CD8-positive, alpha-beta memory T cell (primary cell): Measurements from ENCODE around the gene PHC2. TPM values are rescaled to one million over a fixed set of nuclear protein-coding genes. Genes with fewer than 3 reads are reported as not detected.

Experiments used
- CTCF ChIA-PET: fragments of 350-600 bp; sonication (Branson Sonifier 250); formaldehyde crosslinking; loops from one replicate; lab custom pipeline; 2021; ENCODE audit warnings: antibody characterized with exemption; lab: Charles Lee
- POLR2A ChIA-PET: fragments of 350-600 bp; sonication (Branson Sonifier 250); formaldehyde crosslinking; loops from one replicate; lab custom pipeline; 2021; ENCODE audit warnings: antibody characterized with exemption; lab: Charles Lee
- DNase-seq, 5 donors: peaks; one replicate each; pipeline versions ENCODE4 v3.0.0 to v3.0.0-alpha.2; 2020 to 2022; ENCODE audit warnings: mixed read lengths in 1 of 5
- H3K27ac ChIP-seq: one replicate; pipeline ENCODE4 v1.7.0; 2013; ENCODE audit warnings: low read depth, mild to moderate bottlenecking, low read length, moderate library complexity
- H3K27me3 ChIP-seq: 2 replicates; pipeline ENCODE4 v1.7.0; 2013; ENCODE audit warnings: low read length, mild to moderate bottlenecking; ENCODE audit not compliant: insufficient read depth, poor library complexity, severe bottlenecking
- H3K36me3 ChIP-seq: 2 replicates; pipeline ENCODE4 v1.7.0; 2013; ENCODE audit warnings: mild to moderate bottlenecking, low read length, moderate library complexity; ENCODE audit not compliant: insufficient read depth
- H3K4me1 ChIP-seq: 2 replicates; pipeline ENCODE4 v1.7.0; 2013; ENCODE audit warnings: mild to moderate bottlenecking, low read length, moderate library complexity; ENCODE audit not compliant: insufficient read depth
- H3K4me3 ChIP-seq: 2 replicates; pipeline ENCODE4 v1.7.0; 2013; ENCODE audit warnings: mild to moderate bottlenecking, low read length
- H3K9me3 ChIP-seq: 2 replicates; pipeline ENCODE4 v1.7.0; 2013; ENCODE audit warnings: mild to moderate bottlenecking, low read length
- H3K27ac Mint-ChIP-seq, 8 donors: one replicate each; pipeline ENCODE4 v1.8.0; 2020 to 2021; ENCODE audit warnings: mixed read lengths in 8 of 8, mild to moderate bottlenecking in 6 of 8, inconsistent platforms in 3 of 8, moderate library complexity in 3 of 8
- H3K27me3 Mint-ChIP-seq, 2 donors: one replicate each; pipeline ENCODE4 v1.8.0; 2020 to 2021; ENCODE audit warnings: mixed read lengths in 2 of 2, mild to moderate bottlenecking in 1 of 2, moderate library complexity in 1 of 2
- H3K36me3 Mint-ChIP-seq, 3 donors: one replicate each; pipeline ENCODE4 v1.8.0; 2020 to 2021; ENCODE audit warnings: mixed read lengths in 3 of 3, inconsistent platforms in 1 of 3, mild to moderate bottlenecking in 1 of 3
- H3K4me1 Mint-ChIP-seq, 3 donors: one replicate each; pipeline ENCODE4 v1.8.0; 2020 to 2021; ENCODE audit warnings: mixed read lengths in 3 of 3, inconsistent platforms in 1 of 3, mild to moderate bottlenecking in 1 of 3
- H3K4me3 Mint-ChIP-seq, 7 donors: one replicate each; pipeline ENCODE4 v1.8.0; 2020 to 2021; ENCODE audit warnings: mixed read lengths in 7 of 7, mild to moderate bottlenecking in 6 of 7, moderate library complexity in 4 of 7, inconsistent platforms in 2 of 7
- H3K9me3 Mint-ChIP-seq, 5 donors: one replicate each; pipeline ENCODE4 v1.8.0; 2020 to 2022; ENCODE audit warnings: mixed read lengths in 5 of 5, mild to moderate bottlenecking in 3 of 5, moderate library complexity in 2 of 5, inconsistent platforms in 1 of 5
- polyA plus RNA-seq: library from polyadenylated mRNA; unstranded; fragments of 300-500 nt; fragmentation: Illumina TruSeq; gene quantifications from one replicate; pipeline ENCODE4 v1.2.3, GENCODE V29; 2021
- total RNA-seq, 2 experiments: library from RNA; stranded (reverse); gene quantifications; one replicate each; pipeline ENCODE4 v1.2.3, GENCODE V29; 2021

The PHC2 gene
- total and polyA plus RNA-seq, 3 experiments from 2014 or later: 25.5 to 34.2 (median 25.8) TPM

- H3K4me1 Mint-ChIP-seq: peaks cover 27 to 34% (median 33%) of the 10 kb centered on the region in 3 donors
- H3K4me3 Mint-ChIP-seq: no peak overlapping the region
- H3K36me3 Mint-ChIP-seq: no peaks in the 10 kb centered on the region
- Histone ChIP-seq H3K27ac (no peak overlapping the region), H3K27me3 (no peaks in the 10 kb centered on the region), H3K9me3 (no peaks in the 10 kb centered on the region), H3K36me3 (no peaks in the 10 kb centered on the region), H3K4me1 (peaks cover 15% of the 10 kb centered on the region), H3K4me3 (no peak overlapping the region)
- no peak overlapping the region for H3K27ac Mint-ChIP-seq
- POLR2A ChIA-PET: no interaction called here
- H3K27me3 Mint-ChIP-seq: no peaks in the 10 kb centered on the region
- no peak for DNase-seq
- H3K9me3 Mint-ChIP-seq: no peaks in the 10 kb centered on the region
- CTCF ChIA-PET: interaction anchor here (1.3 kb wide), 1 partner anchor 173 kb away, joined by 5 read pairs; no protein-coding TSS in a partner anchor
Measured at GRCh38 chr1:33468967-33469366, 38.1 kb upstream of the PHC2 start.

DNA sequence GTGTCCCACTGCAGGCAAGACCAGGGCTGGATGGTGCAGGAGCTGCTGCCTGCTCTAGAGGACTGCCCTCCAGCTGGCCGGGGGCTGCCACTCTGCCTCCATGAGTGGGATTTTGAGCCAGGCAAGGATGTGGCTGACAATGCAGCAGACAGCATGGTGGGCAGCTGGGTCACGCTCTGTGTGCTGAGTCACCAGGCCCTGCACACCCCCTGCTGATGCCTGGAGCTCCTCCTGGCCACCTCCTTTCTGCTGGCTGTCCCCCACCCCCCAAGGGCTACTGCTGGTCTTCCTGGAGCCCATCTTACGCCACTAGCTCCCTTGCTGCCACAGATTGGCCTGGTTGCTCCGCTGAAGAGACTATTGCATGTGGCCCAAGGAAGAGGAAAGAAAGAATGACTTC, 37.6 kb upstream of the PHC2 start:
- Mint-ChIP-seq H3K27ac (peak overlapping the region in 1 of 8 donors; percentile 85), H3K27me3 (no peaks in the 10 kb centered on the region)
- H3K27me3 ChIP-seq: no peaks in the 10 kb centered on the region

GRCh38 chr1:33468011-33468410, 37.1 kb upstream of the PHC2 start:
- Histone ChIP-seq H3K27ac (no peak overlapping the region), H3K4me1 (peaks cover 13% of the 10 kb centered on the region), H3K9me3 (no peaks in the 10 kb centered on the region), H3K27me3 (no peaks in the 10 kb centered on the region), H3K36me3 (no peaks in the 10 kb centered on the region), H3K4me3 (no peak overlapping the region)
- H3K4me3 Mint-ChIP-seq: no peak overlapping the region
- no peaks in the 10 kb centered on the region for H3K9me3 Mint-ChIP-seq
- POLR2A ChIA-PET: no interaction called here
- no peak overlapping the region for H3K27ac Mint-ChIP-seq
- no peak for DNase-seq
- H3K4me1 Mint-ChIP-seq: peaks cover 20 to 26% (median 26%) of the 10 kb centered on the region in 3 donors
- no peaks in the 10 kb centered on the region for H3K27me3 Mint-ChIP-seq
- CTCF ChIA-PET: interaction anchor here (1.5 kb wide), 1 partner anchor 172 kb away, joined by 5 read pairs; no protein-coding TSS in a partner anchor
- no peaks in the 10 kb centered on the region for H3K36me3 Mint-ChIP-seq

More for the DNA sequence above, 37.6 kb upstream of the PHC2 start:
- Histone ChIP-seq H3K9me3 (no peaks in the 10 kb centered on the region), H3K4me3 (no peak overlapping the region), H3K36me3 (no peaks in the 10 kb centered on the region), H3K4me1 (peaks cover 15% of the 10 kb centered on the region), H3K27ac (no peak overlapping the region)
- Mint-ChIP-seq H3K36me3 (no peaks in the 10 kb centered on the region), H3K9me3 (no peaks in the 10 kb centered on the region), H3K4me3 (no peak overlapping the region), H3K4me1 (peaks cover 25 to 31% (median 31%) of the 10 kb centered on the region in 3 donors)
- no peak for DNase-seq
- ChIA-PET CTCF (interaction anchor here (1.3 to 1.5 kb wide), 2 partner anchors 173 kb away, joined by 5 read pairs; no protein-coding TSS in a partner anchor), POLR2A (no interaction called here)

GRCh38 chr1:33466159-33466558, 35.3 kb upstream of the PHC2 start:
- Mint-ChIP-seq H3K4me1 (peaks cover 5 to 8% (median 8%) of the 10 kb centered on the region in 3 donors), H3K27ac (no peak overlapping the region), H3K9me3 (no peaks in the 10 kb centered on the region), H3K27me3 (peaks cover 0 to 1% of the 10 kb centered on the region in 2 donors), H3K36me3 (no peaks in the 10 kb centered on the region), H3K4me3 (no peak overlapping the region)
- Histone ChIP-seq H3K27me3 (no peaks in the 10 kb centered on the region), H3K4me3 (no peak overlapping the region), H3K9me3 (no peaks in the 10 kb centered on the region), H3K4me1 (no peaks in the 10 kb centered on the region), H3K36me3 (no peaks in the 10 kb centered on the region), H3K27ac (no peak overlapping the region)
- no peak for DNase-seq
- ChIA-PET CTCF (interaction anchor here (1.2 kb wide), 1 partner anchor 8 kb away, joined by 3 read pairs; no protein-coding TSS in a partner anchor), POLR2A (no interaction called here)

DNA sequence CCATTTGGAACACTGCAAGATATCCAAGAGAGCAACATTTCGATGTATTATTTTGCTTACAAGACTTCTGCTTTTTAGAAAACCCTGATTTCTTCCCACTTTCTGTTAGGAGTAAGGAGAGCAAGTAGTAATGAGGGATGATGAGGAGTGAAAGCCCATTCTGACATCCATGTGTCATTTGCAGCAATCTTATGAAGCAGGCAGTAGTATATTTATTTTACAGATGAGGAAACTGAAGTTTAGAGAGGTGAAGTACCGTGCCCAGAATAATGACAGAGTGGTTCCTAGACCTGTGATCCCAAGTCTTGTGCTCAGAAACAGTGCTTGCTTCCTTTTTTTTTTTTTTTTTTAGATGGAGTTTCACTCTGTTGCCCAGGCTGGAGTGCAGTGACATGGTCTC, 34.4 kb upstream of the PHC2 start:
- Mint-ChIP-seq H3K36me3 (no peaks in the 10 kb centered on the region), H3K27me3 (peaks cover 0 to 1% of the 10 kb centered on the region in 2 donors), H3K27ac (no peak overlapping the region), H3K9me3 (no peaks in the 10 kb centered on the region), H3K4me1 (peaks cover 0 to 2% (median 1%) of the 10 kb centered on the region in 3 donors), H3K4me3 (no peak overlapping the region)
- Histone ChIP-seq H3K9me3 (no peaks in the 10 kb centered on the region), H3K36me3 (no peaks in the 10 kb centered on the region), H3K27ac (no peak overlapping the region), H3K4me1 (no peaks in the 10 kb centered on the region), H3K27me3 (peaks cover 2% of the 10 kb centered on the region), H3K4me3 (no peak overlapping the region)
- CTCF ChIA-PET: no interaction called here
- POLR2A ChIA-PET: no interaction called here
- no peak for DNase-seq

GRCh38 chr1:33464552-33464951, 33.7 kb upstream of the PHC2 start:
- Histone ChIP-seq H3K4me3 (no peak overlapping the region), H3K4me1 (no peaks in the 10 kb centered on the region), H3K27me3 (peaks cover 3% of the 10 kb centered on the region), H3K9me3 (no peaks in the 10 kb centered on the region), H3K36me3 (no peaks in the 10 kb centered on the region), H3K27ac (no peak overlapping the region)
- H3K27me3 Mint-ChIP-seq: peaks cover 5% of the 10 kb centered on the region in 2 donors
- H3K36me3 Mint-ChIP-seq: no peaks in the 10 kb centered on the region
- no peak overlapping the region for H3K4me3 Mint-ChIP-seq
- CTCF ChIA-PET: no interaction called here
- POLR2A ChIA-PET: no interaction called here
- no peaks in the 10 kb centered on the region for H3K4me1 Mint-ChIP-seq
- H3K9me3 Mint-ChIP-seq: no peaks in the 10 kb centered on the region
- H3K27ac Mint-ChIP-seq: no peak overlapping the region
- DNase-seq: no peak

GRCh38 chr1:33462405-33463164, 31.7 kb upstream of the PHC2 start:
- H3K27me3 ChIP-seq: peaks cover 3% of the 10 kb centered on the region
- POLR2A ChIA-PET: interaction anchor here (0.7 kb wide), 1 partner anchor 496 kb away, joined by 8 read pairs; no protein-coding TSS in a partner anchor
- Mint-ChIP-seq H3K36me3 (no peaks in the 10 kb centered on the region), H3K27me3 (peaks cover 8 to 11% of the 10 kb centered on the region in 2 donors), H3K4me1 (no peaks in the 10 kb centered on the region), H3K27ac (no peak overlapping the region), H3K4me3 (peak overlapping the region in 1 of 7 donors; percentile 51), H3K9me3 (no peaks in the 10 kb centered on the region)
- DNase-seq: no peak
- H3K36me3 ChIP-seq: no peaks in the 10 kb centered on the region
- H3K4me3 ChIP-seq: no peak overlapping the region
- H3K9me3 ChIP-seq: no peaks in the 10 kb centered on the region
- CTCF ChIA-PET: no interaction called here
- H3K4me1 ChIP-seq: no peaks in the 10 kb centered on the region
- H3K27ac ChIP-seq: no peak overlapping the region

DNA sequence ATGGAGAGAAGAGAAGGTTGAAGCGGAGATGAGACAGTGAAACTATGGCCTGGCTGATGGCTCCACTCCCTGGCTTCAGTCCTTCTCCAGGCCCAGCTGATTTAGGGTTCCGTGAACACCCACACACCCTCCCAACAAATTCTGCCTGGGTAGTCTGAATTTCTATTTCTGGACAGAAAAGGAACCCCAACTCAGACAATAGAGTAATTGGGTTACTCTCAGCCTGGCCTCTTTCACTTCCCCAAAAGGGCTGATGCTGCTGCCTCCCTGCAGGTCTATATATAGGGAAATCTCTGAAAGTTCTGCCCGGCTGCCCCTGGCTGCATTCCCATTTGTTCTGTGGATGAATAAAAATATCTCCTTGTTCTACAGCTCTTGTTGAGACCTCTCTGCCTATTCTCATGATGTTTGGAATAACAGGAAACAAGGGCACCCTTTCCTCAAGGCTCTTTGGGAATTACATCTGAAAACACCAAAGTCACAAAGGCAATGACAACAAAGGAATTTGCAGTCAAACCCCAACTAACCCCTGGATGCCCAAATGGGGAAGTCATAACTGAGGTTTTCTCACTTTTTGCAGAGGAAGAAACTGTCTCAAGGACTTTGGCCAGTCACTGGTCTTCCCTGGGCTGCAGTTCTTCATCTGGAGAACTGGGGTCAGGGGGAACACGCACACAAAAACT, 30.2 kb upstream of the PHC2 start:
- Mint-ChIP-seq H3K9me3 (no peaks in the 10 kb centered on the region), H3K36me3 (no peaks in the 10 kb centered on the region), H3K4me3 (peak overlapping the region in 1 of 7 donors; percentile 27), H3K27me3 (peaks cover 8 to 16% of the 10 kb centered on the region in 2 donors), H3K4me1 (no peaks in the 10 kb centered on the region), H3K27ac (no peak overlapping the region)
- Histone ChIP-seq H3K27ac (no peak overlapping the region), H3K27me3 (peaks cover 3% of the 10 kb centered on the region), H3K36me3 (no peaks in the 10 kb centered on the region), H3K4me3 (no peak overlapping the region), H3K4me1 (no peaks in the 10 kb centered on the region), H3K9me3 (no peaks in the 10 kb centered on the region)
- DNase-seq: no peak
- POLR2A ChIA-PET: no interaction called here
- CTCF ChIA-PET: no interaction called here
